Measurements from ENCODE around the gene ITPKC.
"Not testable (repeated sequence)": the region's sequence is repeated elsewhere in the genome, so short reads cannot be mapped to it uniquely, and the experiment has no call there.

ITPKC gene

DNA sequence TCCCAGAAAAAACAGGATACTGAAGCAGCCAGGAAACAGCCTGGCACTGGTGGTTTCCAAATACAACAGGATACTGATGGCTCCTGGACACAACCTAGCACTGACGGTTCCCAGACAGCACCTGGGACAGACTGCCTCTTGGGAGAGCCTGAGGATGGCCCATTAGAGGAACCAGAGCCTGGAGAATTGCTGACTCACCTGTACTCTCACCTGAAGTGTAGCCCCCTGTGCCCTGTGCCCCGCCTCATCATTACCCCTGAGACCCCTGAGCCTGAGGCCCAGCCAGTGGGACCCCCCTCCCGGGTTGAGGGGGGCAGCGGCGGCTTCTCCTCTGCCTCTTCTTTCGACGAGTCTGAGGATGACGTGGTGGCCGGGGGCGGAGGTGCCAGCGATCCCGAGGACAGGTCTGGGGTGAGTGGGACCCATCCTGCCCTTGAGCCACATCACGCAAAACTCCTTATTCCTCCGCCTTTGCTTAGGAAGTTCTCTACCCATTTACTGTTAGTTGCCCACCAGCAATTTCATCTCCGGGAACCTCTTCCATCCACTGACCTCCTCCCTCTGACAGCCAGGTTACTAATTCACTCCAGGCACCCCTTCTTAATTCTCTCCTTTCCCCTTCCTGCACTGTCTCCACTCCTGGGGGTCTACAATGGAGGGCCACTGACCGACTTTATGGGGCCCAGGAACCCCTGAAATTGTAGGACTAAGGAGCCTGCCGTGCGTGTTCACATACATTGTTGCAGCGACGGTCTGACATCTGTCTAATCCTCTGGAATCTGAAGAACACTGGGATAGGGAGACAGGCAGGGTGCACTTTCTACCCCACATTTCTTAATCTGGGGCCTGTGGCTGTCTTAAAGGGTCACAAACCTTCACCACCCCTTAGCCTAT is 1.2 kb downstream of the ITPKC start:
- DNase-seq: no peak

DNA sequence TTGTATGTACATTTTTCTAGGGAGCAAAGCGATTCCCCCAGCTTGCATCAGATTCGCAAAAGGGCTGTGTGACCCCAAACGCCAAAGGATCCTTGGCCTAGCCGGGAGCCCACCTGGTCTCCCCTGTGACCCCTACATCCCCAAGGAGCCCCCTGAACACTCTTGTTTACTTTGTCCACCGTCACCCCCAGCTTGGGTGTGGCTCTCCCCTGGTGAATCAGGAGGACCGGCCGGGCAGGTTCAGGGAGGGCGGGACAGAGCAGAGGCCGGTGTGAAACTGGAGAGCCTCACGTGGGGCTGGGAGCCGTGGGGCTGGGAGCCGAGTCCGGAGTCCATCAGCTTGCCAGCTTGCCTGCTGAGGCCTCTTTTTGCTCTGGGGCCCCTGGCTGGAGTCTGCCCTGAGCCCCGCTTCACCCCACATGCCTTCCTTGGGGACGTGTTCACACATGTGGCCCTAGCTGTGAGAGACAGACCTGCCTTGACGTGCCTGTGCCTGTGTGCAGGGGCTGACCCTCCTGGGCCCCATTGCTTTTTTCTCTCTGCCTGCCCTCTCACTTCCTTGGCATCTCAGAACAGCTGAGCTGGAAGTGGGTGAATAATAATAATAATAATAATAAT is 2.0 kb downstream of the ITPKC start:
- DNase-seq: no peak

DNA sequence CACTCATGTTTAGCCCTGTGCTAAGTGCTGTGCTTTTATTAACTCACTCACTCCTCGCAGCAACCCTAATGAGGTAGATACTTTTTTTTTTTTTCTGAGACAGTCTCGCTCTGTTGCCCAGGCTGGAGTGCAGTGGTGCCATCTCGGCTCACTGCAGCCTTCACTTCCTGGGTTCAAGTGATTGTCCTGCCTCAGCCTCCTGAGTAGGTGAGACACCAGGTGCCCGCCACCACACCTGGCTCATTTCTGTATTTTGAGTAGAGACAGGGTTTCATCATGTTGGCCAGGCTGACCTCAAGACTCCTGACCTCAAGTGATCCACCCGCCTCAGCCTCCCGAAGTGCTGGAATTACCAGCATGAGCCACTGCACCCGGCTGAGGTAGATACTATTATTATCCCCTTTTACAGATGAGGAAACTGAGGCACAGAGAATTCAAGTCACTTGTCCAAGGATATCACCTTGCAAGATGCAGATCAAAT is 2.5 kb downstream of the ITPKC start:
- no peak for DNase-seq

DNA sequence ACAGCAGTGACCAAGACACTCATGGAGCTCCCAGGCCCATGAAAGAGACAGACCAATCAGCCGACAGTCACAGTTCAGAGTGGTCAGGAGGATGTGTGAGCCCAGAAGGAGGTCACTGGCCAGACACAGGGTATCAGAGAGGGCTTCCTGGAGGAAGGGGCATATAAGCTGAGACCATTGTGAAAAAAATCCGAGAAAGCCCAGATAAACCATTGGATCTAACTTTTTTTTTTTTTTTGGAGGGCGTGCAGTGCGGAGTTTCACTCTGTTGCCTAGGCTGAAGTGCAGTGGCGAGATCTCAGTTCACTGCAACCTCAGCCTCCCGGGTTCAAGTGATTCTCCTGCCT is 4.2 kb downstream of the ITPKC start:
- no peak for DNase-seq

DNA sequence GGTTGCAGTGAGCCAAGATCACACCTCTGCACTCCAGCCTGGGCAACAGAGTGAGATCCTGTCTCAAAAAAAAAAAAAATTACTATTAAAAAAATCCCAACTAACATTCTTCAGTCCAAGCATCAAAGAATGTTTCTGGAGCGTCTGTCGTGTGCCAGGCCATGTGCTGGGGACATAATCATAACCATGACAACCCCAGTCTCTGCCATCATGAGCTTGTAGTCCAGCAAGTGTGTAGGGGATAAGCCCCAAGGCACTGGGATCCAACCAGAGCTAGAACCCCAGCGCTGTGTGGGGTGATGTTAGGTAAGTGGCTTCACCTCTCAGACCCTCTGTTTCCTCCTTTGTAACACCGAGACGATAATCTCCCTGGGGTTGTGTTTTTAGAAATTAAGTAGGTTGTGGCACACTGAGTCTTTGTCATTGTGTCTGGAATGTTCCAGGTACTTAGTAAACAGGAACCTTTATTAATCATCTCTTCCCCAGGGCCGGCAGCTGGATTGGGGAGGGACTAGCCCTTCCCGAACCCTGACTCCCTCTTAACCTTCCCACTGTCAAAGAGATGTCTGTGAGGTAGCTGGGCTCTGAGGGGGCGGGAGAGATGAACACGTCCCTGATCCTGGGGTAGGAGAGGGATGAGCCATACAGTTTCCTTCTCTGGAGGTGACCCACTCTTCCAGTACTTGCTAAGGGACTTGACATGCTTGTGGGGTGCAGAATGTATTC is 5.2 kb downstream of the ITPKC start:
- DNase-seq: no peak

- no peak for DNase-seq
Measured at GRCh38 chr19:40723661-40724254, 6.8 kb downstream of the ITPKC start.

- DNase-seq: no peak
Measured at GRCh38 chr19:40724315-40724714, 7.4 kb downstream of the ITPKC start.

- no peak for DNase-seq
Measured at GRCh38 chr19:40724855-40725254, 7.9 kb downstream of the ITPKC start.

GRCh38 chr19:40726279-40726678 is 9.4 kb downstream of the ITPKC start:
- DNase-seq: no peak

DNA sequence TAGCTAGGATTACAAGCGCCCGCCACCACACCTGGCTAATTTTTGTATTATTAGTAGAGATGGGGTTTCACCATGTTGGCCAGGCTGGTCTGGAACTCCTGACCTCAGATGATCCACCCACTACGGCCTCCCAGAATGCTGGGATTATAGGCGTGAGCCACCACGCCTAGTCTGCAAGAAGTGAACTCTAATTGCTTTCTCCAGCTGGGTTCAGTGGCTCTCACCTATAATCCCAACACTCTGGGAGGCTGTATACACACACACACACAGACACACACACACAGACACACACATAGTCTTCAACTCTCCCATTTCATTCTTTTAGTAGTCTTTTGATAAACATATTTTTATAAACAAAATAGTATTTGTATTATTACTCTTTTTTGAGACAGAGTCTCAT is 13.2 kb downstream of the ITPKC start:
- DNase-seq: not testable (repeated sequence)

DNA sequence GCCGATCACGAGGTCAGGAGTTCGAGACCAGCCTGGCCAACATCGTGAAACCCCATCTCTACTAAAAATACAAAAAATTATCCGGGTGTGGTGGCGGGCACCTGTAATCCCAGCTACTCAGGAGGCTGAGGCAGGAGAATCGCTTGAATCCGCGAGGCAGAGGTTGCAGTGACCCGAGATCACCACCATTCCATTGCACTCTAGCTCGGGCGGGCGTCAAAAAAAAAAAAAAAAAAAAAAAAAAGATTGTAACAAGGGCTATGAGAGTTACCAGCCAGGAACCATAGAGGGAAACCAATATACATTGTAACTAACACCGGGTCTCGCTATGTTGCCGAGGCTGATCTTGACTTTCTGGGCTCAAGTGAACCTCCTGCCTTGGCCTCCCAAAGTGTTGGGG is 15.4 kb downstream of the ITPKC start:
- DNase-seq: not testable (repeated sequence)

DNA sequence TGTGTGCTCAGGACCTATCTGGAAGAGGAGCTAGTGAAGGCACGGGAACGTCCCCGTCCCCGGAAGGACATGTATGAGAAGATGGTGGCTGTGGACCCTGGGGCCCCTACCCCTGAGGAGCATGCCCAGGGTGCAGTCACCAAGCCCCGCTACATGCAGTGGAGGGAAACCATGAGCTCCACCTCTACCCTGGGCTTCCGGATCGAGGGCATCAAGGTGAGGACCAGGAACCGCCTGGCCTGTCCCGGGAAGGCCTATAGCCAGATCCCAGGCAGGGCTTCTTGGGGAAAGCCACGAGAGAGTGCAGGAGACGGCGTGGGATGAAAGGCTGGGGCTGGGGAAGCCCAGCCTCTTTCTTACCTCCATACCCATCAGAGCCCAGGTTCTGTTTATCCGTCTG is 16.2 kb downstream of the ITPKC start:
- DNase-seq: no peak

DNA sequence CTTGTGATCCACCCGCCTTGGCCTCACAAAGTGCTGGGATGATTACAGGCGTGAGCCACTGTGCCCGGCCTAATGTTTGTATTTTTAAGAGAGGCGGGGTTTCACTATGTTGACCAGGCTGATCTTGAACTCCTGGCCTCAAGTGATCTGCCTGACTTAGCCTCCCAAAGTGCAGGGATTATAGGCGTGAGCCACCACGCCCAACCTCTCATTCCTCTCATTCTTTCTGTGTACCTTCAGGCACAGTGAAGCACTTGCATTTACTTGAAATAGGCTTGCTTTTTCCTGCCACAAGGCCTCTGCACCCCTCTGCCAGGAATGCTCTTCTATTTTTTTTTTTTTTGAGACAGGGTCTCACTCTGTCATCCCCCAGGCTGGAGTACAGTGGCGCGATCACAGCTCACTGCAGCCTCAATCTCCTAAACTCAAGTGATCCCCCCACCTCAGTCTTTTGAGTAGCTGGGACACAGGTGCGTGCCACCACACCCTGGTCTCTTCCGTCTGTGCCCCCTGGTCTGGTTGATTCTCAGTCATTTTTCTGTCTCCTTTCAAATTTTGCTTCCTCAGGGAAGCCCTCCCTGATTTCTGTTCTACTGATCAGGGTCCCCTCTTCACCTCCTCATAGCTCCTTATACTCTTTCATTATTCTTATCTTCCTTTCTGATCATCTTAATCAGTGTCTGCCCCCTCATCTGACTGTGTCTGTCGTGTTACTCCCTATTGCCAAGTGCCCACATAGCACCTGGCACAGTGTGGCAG is 18.3 kb downstream of the ITPKC start:
- DNase-seq: no peak

DNA sequence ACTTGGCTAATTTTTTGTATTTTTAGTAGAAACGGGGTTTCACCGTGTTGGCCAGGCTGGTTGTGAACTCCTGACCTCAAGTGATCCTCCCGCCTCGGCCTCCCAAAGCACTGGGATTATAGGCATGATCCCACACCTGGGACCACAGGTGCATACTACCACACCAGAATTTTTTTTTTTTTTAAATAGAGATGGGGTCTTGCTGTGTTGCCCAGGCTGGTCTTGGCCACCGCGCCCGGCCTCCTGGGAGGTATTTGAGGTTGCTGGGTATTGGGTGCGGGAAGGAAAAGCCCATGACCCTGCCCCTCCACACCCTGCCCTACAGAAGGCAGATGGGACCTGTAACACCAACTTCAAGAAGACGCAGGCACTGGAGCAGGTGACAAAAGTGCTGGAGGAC is 19.7 kb downstream of the ITPKC start:
- DNase-seq: no peak

DNA sequence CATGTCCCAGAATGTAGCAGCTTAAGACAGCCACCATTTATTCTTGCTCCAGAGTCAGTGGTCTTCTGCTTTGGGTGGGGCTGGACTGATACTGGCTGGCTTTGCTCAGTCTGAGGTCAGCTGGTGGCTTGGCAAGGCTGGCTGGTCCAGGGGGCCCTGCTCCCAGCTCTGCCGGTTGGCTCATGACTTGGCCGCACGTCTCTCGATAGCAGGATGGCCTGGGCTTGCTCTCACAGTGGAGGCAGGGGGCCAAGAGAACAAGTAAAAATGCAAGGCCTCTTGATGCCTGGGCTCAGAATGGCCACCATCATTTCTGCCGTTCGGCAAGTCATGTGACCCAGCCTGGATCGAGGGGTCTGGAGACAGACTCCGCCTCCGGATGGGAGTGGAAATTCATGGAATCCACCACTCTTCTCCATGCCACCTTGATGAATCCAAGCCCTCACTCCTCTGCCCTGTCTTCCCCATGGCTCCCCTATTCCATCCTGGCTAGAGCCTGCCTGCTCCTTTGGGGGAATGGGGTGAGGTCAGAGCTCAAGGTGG is 20.3 kb downstream of the ITPKC start:
- DNase-seq: no peak

DNA sequence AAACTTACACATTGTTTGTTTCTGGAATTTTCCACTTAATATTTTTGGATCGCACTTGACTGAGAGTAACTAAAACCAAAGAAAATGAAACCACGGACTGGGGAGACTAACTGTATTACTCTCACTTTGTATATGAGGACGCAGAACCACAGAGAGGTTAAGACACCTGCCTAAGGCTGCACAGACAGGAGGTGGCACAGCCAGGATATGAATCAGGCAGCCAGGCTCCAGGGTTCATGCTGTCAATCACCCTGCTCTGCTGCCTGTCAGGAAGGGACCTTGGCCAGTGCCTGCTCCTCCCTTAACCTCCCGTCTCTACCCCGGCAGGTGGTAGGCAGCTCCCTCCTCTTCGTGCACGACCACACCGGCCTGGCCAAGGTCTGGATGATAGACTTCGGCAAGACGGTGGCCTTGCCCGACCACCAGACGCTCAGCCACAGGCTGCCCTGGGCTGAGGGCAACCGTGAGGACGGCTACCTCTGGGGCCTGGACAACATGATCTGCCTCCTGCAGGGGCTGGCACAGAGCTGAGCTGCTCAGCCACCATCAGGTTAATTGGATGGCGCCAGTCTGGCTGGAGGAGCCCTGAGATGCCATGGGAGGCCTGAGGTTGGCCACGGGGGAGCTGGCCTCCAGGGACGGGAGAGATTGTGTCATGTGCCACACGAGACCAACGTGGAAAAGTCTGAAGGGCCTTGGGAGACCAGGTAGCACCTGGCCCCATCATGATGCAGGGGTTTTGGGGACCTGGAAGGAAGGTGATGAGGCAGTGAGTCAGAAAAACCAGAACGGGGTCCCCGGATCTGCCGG is 22.3 kb downstream of the ITPKC start:
- no peak for DNase-seq

- DNase-seq: no peak
Measured at GRCh38 chr19:40739871-40740703, 23.2 kb downstream of the ITPKC start.

- no peak for DNase-seq
Measured at GRCh38 chr19:40740747-40741146, 23.8 kb downstream of the ITPKC start.

GRCh38 chr19:40741527-40742390 is 24.8 kb downstream of the ITPKC start:
- no peak for DNase-seq

Measured in stimulated activated CD4-positive, alpha-beta T cell treated with anti-CD3 and anti-CD28 coated beads, Interleukin-4, amount 100 ng/mL, for 24 hours (primary cell).